HG03575 (cell line): ENCODE data around the gene CBFB.

Experiments
- ATAC-seq: cut with Tn5 transposase; IDR thresholded peaks from one replicate; pipeline ENCODE4 v1.9.1; 2021; ENCODE audit not compliant: unreplicated experiment, insufficient number of reproducible peaks, low FRiP score; ENCODE audit errors: extremely low read depth

CBFB gene

DNA sequence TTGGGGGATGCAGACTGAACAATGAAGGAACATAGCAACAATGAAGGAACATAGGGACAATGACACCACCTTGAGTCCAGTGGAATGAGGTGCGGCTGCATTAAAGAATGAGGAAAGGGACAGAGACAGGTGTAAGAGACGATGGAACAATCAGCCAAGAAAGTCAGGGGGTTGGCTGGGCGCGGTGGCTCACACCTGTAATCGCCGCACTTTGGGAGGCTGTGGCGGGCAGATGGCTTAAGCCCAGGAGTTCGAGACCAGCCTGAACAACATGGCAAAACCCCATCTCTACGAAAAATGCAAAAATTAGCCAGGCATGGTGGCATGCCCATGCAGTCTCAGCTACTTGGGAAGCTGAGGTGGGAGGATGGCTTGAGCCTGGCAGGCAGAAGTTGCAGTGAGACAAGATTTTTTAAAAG, 13.6 kb upstream of the CBFB start:
- no peak for ATAC-seq

DNA sequence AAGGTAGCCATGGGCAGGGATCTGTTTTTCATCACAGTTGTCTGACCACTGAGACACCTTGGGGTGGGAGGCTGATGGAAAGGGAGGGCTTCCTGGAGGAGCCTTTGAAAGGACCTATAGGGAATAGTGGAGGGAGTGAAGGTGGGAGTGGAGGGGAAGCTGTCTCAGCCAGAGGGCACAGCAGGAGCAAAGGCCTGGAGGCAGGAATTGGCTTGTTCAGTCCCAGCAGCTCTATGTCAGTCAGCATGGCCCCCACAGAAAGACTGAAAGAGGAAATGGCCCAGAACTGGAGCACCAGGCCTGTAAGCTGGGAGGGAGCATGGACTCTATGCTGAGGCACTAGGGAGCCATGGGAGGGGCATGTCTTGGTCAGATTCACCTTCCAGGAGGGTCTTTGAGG, 12.8 kb upstream of the CBFB start:
- ATAC-seq, result no peak

- ATAC-seq, result no peak
Observed at GRCh38 chr16:67016681-67017420, 12.1 kb upstream of the CBFB start.

GRCh38 chr16:67017421-67017750, 11.6 kb upstream of the CBFB start:
- no peak for ATAC-seq

- no peak for ATAC-seq
Observed at GRCh38 chr16:67017810-67018488, 11.0 kb upstream of the CBFB start.

DNA sequence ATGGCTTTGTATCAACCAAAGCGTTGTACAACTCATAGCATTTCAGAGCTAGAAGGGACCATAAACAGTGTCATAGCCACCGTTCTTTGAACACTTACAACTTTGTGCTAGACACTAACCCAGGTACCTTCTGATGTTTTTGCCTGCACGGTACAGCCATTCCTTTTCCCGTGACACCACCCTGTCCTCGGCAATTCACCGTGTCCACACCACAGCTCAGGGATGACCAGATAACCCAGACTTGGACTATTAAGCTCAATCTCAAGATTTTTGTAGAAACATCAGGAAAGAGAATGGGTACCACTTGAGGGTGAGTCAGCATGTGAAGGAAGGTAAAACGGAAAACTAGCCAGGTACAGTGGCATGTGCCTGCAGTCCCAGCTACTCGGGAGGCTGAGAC, 9.8 kb upstream of the CBFB start:
- ATAC-seq, result no peak

GRCh38 chr16:67021321-67021720, 7.6 kb upstream of the CBFB start:
- ATAC-seq, result no peak

DNA sequence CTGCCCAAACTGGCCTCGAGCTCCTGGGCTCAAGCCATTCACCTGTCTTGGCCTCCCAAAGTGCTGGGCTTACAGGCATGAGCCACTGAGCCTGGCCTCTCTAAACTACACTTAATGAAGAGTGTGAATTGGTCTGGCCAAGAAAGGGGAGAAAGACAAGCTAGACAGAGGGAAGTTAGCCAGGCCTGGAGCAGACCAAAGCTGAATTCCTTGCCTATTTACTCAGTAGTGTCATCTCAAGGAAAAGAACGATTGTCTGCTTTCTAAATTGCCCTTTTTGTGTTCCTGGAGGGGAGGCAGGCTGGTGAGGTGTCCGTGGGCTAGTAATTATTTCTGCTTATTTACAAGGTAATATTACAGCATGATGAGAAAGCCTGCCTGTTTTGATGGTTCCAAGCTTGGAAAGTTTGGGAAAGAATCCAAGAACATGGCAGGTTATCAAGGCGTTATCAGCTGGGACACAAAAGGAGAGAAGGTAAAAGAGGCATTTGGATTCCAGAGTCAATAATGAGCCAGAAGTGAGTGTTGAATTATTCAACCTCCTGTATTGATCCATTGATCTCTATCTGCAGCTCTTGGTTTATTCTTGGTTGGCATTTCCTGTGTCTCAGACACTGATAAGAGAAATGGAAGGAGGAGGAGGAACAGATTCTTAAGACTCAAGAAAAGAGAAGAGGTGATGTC, 6.3 kb upstream of the CBFB start:
- ATAC-seq, result no peak

DNA sequence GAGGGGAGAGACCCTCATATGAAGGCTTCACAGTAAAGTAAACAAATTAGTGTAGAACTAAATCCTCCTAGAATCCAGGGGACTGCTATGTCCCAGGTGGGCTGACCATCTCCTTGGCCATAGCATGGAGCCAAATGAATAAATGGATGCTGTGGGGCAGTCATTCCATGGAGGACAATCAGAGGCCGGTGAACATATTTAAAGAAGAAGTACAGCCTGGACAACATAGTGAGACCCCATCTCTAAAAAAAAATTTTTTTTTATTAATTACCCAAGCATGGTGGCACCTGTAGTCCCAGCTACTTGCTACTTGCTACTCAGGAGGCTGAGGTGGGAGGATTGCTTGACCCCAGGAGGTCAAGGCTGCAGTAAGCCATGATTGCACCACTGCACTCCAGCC, 5.3 kb upstream of the CBFB start:
- no peak for ATAC-seq

GRCh38 chr16:67024384-67025209, 4.4 kb upstream of the CBFB start:
- no peak for ATAC-seq

- no peak for ATAC-seq
Observed at GRCh38 chr16:67025210-67025550, 3.8 kb upstream of the CBFB start.

- no peak for ATAC-seq
Observed at GRCh38 chr16:67026570-67026969, 2.4 kb upstream of the CBFB start.

DNA sequence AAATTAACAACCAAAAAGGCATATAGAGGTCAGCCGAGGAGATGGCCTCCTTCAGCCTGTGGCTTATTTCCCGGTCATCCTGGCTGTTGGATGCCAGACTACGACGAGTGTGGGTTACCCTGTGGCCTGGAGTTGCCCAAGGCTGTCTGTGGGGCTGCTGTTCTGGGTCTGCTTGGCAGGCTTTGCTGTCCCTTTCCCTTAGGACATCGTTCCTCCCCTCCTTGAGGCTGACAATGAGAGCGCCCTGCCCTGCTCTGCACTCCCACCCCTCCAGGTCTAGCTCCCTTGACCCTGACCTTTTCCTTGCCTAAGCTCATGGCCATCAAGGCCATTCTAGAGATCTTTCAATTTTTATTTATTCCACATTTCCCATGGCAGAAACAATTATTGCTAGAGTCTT, 1.9 kb upstream of the CBFB start:
- no peak for ATAC-seq

GRCh38 chr16:67028167-67028695, 718 bp upstream of the CBFB start:
- ATAC-seq, result no peak

DNA sequence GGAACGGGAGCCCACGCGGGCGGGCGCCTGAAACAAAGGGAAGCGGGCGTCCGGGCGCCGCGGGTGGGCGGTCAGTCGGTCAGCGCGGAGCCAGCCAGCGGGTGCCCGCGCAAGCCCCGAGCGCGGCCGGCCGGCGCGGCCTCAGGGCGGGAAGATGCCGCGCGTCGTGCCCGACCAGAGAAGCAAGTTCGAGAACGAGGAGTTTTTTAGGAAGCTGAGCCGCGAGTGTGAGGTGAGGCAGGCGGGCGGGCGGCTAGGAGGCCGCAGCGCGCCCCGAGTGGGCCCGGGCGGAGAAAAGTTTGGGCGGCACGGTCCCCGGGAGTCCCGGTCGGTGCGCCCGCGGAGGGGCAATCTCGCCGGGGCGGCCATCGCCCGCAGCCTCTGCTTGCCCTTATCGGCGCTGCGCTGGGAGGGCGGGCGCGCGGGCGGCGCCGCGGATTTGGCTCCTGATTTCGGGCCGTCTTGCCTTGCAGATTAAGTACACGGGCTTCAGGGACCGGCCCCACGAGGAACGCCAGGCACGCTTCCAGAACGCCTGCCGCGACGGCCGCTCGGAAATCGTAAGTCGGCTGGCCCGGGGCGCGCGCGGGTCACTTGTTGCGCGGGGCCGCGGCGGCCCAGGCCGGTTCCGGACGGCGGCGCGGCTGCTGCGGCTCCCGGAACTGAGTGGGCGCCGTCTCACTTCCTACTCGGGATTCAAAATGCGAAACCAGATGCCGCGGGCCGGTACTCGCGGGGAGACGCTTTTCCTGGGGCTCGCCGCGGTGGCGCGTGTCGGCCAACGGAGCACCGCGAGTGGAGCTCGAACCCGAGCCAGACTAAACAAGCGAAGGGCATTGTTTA, 526 bp downstream of the CBFB start:
- ATAC-seq, result no peak

GRCh38 chr16:67030221-67030962, 1.4 kb downstream of the CBFB start:
- ATAC-seq, result no peak

GRCh38 chr16:67034487-67034886, 5.5 kb downstream of the CBFB start:
- no peak for ATAC-seq

GRCh38 chr16:67035364-67035763, 6.4 kb downstream of the CBFB start:
- no peak for ATAC-seq
